Mucosa of gallbladder (tissue), 1 donor: ENCODE results near the gene PTPRQ. TPM values are rescaled to one million over a fixed set of nuclear protein-coding genes. Genes with fewer than 3 reads are reported as not detected.
"Not testable (repeated sequence)": the region's sequence is repeated elsewhere in the genome, so short reads cannot be mapped to it uniquely, and the experiment has no call there.

Experiments
- DNase-seq: peaks from one replicate; pipeline ENCODE4 v3.0.0-alpha.2; 2020; ENCODE audit warnings: low spot score
- total RNA-seq: library from RNA; stranded (reverse); gene quantifications from one replicate; pipeline ENCODE4 v1.2.1, GENCODE V29; 2021
- donor health status: DM: no; HTN: no; CAD: no.

PTPRQ gene
- total RNA-seq, 1 donor from 2014 or later, result 1.3 TPM

- no peak for DNase-seq
Observed at GRCh38 chr12:80636832-80637231, 192.8 kb downstream of the PTPRQ start.

GRCh38 chr12:80641936-80642335 is 197.9 kb downstream of the PTPRQ start:
- no peak for DNase-seq

GRCh38 chr12:80643961-80644360 is 199.9 kb downstream of the PTPRQ start:
- DNase-seq, result no peak

GRCh38 chr12:80648881-80649280 is 204.8 kb downstream of the PTPRQ start:
- DNase-seq, result no peak

- no peak for DNase-seq
Observed at GRCh38 chr12:80655751-80656150, 211.7 kb downstream of the PTPRQ start.

- no peak for DNase-seq
Observed at GRCh38 chr12:80659512-80660063, 215.6 kb downstream of the PTPRQ start.

- no peak for DNase-seq
Observed at GRCh38 chr12:80662586-80662985, 218.6 kb downstream of the PTPRQ start.

- no peak for DNase-seq
Observed at GRCh38 chr12:80670214-80670613, 226.2 kb downstream of the PTPRQ start.

GRCh38 chr12:80676042-80676636 is 232.1 kb downstream of the PTPRQ start:
- DNase-seq, result not testable (repeated sequence)

- DNase-seq, result no peak
Observed at GRCh38 chr12:80676856-80677255, 232.8 kb downstream of the PTPRQ start.

GRCh38 chr12:80677994-80678393 is 234.0 kb downstream of the PTPRQ start:
- DNase-seq, result no peak

GRCh38 chr12:80679346-80680131 is 235.5 kb downstream of the PTPRQ start:
- DNase-seq, result no peak

- no peak for DNase-seq
Observed at GRCh38 chr12:80681287-80681686, 237.3 kb downstream of the PTPRQ start.

GRCh38 chr12:80681786-80682185 is 237.8 kb downstream of the PTPRQ start:
- no peak for DNase-seq

GRCh38 chr12:80684077-80684495 is 240.1 kb downstream of the PTPRQ start:
- DNase-seq, result no peak

- no peak for DNase-seq
Observed at GRCh38 chr12:80690090-80690489, 246.1 kb downstream of the PTPRQ start.

- DNase-seq, result no peak
Observed at GRCh38 chr12:80690513-80690912, 246.5 kb downstream of the PTPRQ start.

- DNase-seq, result no peak
Observed at GRCh38 chr12:80692114-80692513, 248.1 kb downstream of the PTPRQ start.

GRCh38 chr12:80697270-80697887 is 253.3 kb downstream of the PTPRQ start:
- no peak for DNase-seq

- no peak for DNase-seq
Observed at GRCh38 chr12:80698256-80698655, 254.2 kb downstream of the PTPRQ start.

- DNase-seq, result no peak
Observed at GRCh38 chr12:80698847-80699542, 255.0 kb downstream of the PTPRQ start.

GRCh38 chr12:80700327-80700726 is 256.3 kb downstream of the PTPRQ start:
- no peak for DNase-seq
